ENCODE results near the gene KLK12.

DNA sequence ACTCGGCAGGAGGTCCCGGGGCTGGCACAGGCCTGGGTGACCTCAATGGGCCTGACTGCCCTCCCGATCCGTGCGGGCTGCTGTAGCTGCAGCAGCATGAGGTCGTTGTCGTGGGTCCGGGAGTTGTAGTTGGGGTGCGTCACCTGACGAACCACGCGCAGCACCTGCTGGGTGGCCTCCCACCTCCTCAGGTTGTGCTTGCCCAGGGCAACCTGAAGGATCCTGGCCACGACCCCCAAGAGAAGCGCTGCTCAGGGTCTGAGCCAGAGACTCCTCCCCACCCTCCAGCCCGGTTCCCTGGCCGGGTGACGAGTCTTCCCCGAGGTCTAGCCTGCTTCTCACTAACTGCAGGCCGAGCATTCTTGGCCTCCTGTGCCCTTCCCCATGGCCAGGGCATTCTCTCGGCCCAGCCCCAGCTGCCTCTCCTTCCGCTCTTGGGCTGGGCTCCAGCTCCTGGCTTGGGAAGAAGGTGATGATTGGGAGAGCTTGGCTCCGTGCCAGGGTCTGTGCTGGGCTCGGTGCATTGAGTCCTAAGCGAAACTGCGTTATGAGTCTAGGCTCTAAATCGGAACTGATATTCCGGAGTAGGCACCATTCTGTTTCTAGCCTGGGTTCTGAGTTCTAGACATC is 44.8 kb upstream of the KLK12 start:
- TF ChIP-seq, protein P1, sequence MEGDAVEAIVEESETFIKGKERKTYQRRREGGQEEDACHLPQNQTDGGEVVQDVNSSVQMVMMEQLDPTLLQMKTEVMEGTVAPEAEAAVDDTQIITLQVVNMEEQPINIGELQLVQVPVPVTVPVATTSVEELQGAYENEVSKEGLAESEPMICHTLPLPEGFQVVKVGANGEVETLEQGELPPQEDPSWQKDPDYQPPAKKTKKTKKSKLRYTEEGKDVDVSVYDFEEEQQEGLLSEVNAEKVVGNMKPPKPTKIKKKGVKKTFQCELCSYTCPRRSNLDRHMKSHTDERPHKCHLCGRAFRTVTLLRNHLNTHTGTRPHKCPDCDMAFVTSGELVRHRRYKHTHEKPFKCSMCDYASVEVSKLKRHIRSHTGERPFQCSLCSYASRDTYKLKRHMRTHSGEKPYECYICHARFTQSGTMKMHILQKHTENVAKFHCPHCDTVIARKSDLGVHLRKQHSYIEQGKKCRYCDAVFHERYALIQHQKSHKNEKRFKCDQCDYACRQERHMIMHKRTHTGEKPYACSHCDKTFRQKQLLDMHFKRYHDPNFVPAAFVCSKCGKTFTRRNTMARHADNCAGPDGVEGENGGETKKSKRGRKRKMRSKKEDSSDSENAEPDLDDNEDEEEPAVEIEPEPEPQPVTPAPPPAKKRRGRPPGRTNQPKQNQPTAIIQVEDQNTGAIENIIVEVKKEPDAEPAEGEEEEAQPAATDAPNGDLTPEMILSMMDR (IDR thresholded peaks at IDR 0.05) = no peak
- no peak for TF ChIP-seq POLR2A (IDR thresholded peaks at IDR 0.05)

Measured in adrenal gland (tissue), 5 donors.